ENCODE data around the gene NMT2. TPM values are rescaled to one million over a fixed set of nuclear protein-coding genes. Genes with fewer than 3 reads are reported as not detected.

NMT2 gene
- total and polyA plus RNA-seq, 10 of the 15 experiments (the other 5 are each of a cell fraction or from before 2014, with no cell fraction given), result 4.9 to 12.0 (median 9.2) TPM

DNA sequence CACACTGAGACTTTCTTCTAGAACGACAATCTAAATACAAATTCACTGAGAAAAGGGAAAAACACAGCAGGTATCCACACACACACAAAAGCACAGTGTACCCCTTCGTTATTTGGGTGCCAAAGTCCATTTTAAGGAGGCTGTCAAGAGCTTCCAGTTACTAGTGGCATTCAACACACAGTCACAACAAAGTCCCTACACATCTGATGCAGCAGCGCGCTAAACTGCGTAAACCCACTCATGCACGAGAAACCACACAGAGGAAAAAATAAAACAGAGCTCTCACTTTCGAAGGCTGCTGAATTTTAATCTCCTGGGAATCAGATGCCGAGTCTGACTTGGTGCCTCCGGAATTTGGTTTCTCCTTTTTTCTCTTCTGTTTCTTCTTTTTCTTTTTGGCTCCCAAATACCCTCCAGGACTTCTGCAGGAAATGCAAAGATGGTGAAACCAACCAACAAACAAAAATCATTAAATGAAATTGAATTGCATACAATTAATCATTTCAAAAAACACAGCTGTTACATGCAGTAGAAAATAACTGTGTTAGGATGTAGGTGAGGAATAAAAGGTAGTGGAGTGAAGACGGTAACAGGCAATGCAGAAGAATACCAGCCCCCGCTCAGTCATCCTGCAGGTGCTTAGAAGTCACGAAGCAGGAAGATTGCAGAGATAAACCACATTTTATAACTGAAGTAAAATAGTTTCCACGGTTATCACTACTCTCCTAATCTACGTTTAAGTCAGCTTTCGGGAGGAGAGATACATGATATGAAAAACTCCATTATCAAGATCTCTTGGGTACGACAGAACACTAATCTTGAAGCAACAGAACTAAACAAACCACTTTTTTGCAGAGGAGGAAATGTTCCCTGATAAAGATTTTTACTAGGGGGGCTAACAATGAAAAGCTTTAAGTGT lies 27.1 kb downstream of the NMT2 start (continued):
- TF ChIP-seq MEF2A (IDR thresholded peaks at IDR 0.05; ENCODE audit: insufficient read depth, low read depth, low read length), result 0 out of 2 replicates have a peak, but pooled peaks have one; percentile 28
- TF ChIP-seq SMAD1 (IDR thresholded peaks at IDR 0.05; ENCODE audit: low read depth, partially characterized antibody), result peak; percentile 51
- TF ChIP-seq CHD4 (IDR thresholded peaks at IDR 0.05), result no peak
- TF ChIP-seq, protein P1, sequence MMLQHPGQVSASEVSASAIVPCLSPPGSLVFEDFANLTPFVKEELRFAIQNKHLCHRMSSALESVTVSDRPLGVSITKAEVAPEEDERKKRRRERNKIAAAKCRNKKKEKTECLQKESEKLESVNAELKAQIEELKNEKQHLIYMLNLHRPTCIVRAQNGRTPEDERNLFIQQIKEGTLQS (IDR thresholded peaks at IDR 0.05; ENCODE audit: borderline replicate concordance, extremely low read depth, low read depth, low read length), result no peak
- no peak for TF ChIP-seq NFXL1 (IDR thresholded peaks at IDR 0.05; ENCODE audit: borderline replicate concordance)
- TF ChIP-seq, protein P2, sequence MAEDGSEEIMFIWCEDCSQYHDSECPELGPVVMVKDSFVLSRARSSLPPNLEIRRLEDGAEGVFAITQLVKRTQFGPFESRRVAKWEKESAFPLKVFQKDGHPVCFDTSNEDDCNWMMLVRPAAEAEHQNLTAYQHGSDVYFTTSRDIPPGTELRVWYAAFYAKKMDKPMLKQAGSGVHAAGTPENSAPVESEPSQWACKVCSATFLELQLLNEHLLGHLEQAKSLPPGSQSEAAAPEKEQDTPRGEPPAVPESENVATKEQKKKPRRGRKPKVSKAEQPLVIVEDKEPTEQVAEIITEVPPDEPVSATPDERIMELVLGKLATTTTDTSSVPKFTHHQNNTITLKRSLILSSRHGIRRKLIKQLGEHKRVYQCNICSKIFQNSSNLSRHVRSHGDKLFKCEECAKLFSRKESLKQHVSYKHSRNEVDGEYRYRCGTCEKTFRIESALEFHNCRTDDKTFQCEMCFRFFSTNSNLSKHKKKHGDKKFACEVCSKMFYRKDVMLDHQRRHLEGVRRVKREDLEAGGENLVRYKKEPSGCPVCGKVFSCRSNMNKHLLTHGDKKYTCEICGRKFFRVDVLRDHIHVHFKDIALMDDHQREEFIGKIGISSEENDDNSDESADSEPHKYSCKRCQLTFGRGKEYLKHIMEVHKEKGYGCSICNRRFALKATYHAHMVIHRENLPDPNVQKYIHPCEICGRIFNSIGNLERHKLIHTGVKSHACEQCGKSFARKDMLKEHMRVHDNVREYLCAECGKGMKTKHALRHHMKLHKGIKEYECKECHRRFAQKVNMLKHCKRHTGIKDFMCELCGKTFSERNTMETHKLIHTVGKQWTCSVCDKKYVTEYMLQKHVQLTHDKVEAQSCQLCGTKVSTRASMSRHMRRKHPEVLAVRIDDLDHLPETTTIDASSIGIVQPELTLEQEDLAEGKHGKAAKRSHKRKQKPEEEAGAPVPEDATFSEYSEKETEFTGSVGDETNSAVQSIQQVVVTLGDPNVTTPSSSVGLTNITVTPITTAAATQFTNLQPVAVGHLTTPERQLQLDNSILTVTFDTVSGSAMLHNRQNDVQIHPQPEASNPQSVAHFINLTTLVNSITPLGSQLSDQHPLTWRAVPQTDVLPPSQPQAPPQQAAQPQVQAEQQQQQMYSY (CRISPR knock-in tag; IDR thresholded peaks at IDR 0.05), result no peak
- TF ChIP-seq SPI1 (IDR thresholded peaks at IDR 0.05; ENCODE audit: borderline replicate concordance, insufficient read depth, low read depth, low read length), result peak; percentile 26; the same call in 1 of the 2 replicates
- TF ChIP-seq STAT1 (conservative IDR thresholded peaks at IDR 0.05), result no peak
- TF ChIP-seq STAT3 (IDR thresholded peaks at IDR 0.05; ENCODE audit: low read depth, low read length), result no peak
- TF ChIP-seq SIN3A (IDR thresholded peaks at IDR 0.05; ENCODE audit: low read depth, low read length), result no peak
- TF ChIP-seq SRF (IDR thresholded peaks at IDR 0.05; ENCODE audit: low read depth in 2 of 2, low read length in 2 of 2), result no peak
- TF ChIP-seq, protein P3, sequence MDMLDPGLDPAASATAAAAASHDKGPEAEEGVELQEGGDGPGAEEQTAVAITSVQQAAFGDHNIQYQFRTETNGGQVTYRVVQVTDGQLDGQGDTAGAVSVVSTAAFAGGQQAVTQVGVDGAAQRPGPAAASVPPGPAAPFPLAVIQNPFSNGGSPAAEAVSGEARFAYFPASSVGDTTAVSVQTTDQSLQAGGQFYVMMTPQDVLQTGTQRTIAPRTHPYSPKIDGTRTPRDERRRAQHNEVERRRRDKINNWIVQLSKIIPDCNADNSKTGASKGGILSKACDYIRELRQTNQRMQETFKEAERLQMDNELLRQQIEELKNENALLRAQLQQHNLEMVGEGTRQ (IDR thresholded peaks at IDR 0.05; ENCODE audit: borderline replicate concordance, low read depth, low read length), result no peak
- no peak for TF ChIP-seq NKRF (conservative IDR thresholded peaks at IDR 0.05)
- TF ChIP-seq POLR2A (IDR thresholded peaks at IDR 0.05; ENCODE audit: low read depth, low read length), result no peak
- peak; percentile 93; the same call in 1 of the 2 replicates for TF ChIP-seq NBN (IDR thresholded peaks at IDR 0.05)
- TF ChIP-seq CREM (IDR thresholded peaks at IDR 0.05; ENCODE audit: low read depth), result peak; percentile 85
- no peak for TF ChIP-seq USF1 (IDR thresholded peaks at IDR 0.05; ENCODE audit: borderline replicate concordance, extremely low read length, insufficient read depth, low read depth, low read length)

Measured in GM12878 (cell line).